H1 (cell line): Measurements from ENCODE around the gene RBM41. TPM values are rescaled to one million over a fixed set of nuclear protein-coding genes. Genes with fewer than 3 reads are reported as not detected.

Experiments used
- CTCF ChIA-PET: fragments of 300-600 bp; sonication (Branson Sonifier 250); formaldehyde crosslinking; loops from one replicate; lab custom pipeline; 2021; ENCODE audit not compliant: partially characterized antibody; lab: Charles Lee
- POLR2A ChIA-PET: fragments of 300-600 bp; sonication (Branson Sonifier 250); formaldehyde crosslinking; loops from one replicate; lab custom pipeline; 2021; ENCODE audit warnings: inconsistent platforms; ENCODE audit not compliant: partially characterized antibody; lab: Charles Lee
- DNase-seq, 2 experiments: peaks; one replicate each; pipeline versions ENCODE4 v3.0.0 to v3.0.0-alpha.2; 2010 to 2022; ENCODE audit warnings: low spot score in 2 of 2, low read depth in 1 of 2, mixed read lengths in 1 of 2
- FAIRE-seq: peaks from 2 replicates; lab custom pipeline; 2011; peaks lifted over from hg19 to GRCh38; lab: Jason Lieb, UNC
- H2AFZ ChIP-seq: 2 replicates; pipeline ENCODE4 v1.8.1; 2012; ENCODE audit warnings: low read length, inconsistent platforms
- H2AK5ac ChIP-seq: 2 replicates; pipeline ENCODE4 v1.6.1; 2013; ENCODE audit warnings: low read depth, low read length
- H2BK120ac ChIP-seq: replicated peaks from 2 replicates; pipeline ENCODE3; 2013; ENCODE audit warnings: low read depth, low read length, inconsistent platforms
- H2BK12ac ChIP-seq: 2 replicates; pipeline ENCODE4 v1.6.1; 2013; ENCODE audit warnings: low read depth, low read length
- H2BK15ac ChIP-seq: 2 replicates; pipeline ENCODE4 v1.6.1; 2013; ENCODE audit warnings: low read length
- H2BK20ac ChIP-seq: 2 replicates; pipeline ENCODE4 v1.6.1; 2013; ENCODE audit warnings: low read length
- H2BK5ac ChIP-seq: 2 replicates; pipeline ENCODE4 v1.6.1; 2013; ENCODE audit warnings: low read depth, low read length
- H3K14ac ChIP-seq: 2 replicates; pipeline ENCODE4 v1.6.1; 2013; ENCODE audit warnings: inconsistent platforms; ENCODE audit not compliant: insufficient read length
- H3K18ac ChIP-seq: 2 replicates; pipeline ENCODE4 v1.6.1; 2013; ENCODE audit warnings: low read length; ENCODE audit errors: extremely low read depth
- H3K23ac ChIP-seq: 2 replicates; pipeline ENCODE4 v1.6.1; 2013; ENCODE audit warnings: inconsistent platforms; ENCODE audit not compliant: insufficient read length
- H3K23me2 ChIP-seq: 2 replicates; pipeline ENCODE4 v1.6.1; 2013; ENCODE audit warnings: low read depth, low read length
- H3K27ac ChIP-seq: 2 replicates; pipeline ENCODE4 v1.6.1; 2011; ENCODE audit warnings: low read depth, low read length, inconsistent platforms
- H3K27me3 ChIP-seq, 4 experiments: replicated peaks in 1 of 4; 1 replicate in 1 of 4; 2 replicates in 3 of 4; pipeline versions ENCODE4 v1.6.1 to v1.8.1; 2011 to 2013; ENCODE audit warnings: low read length in 3 of 4, mild to moderate bottlenecking in 3 of 4, inconsistent platforms in 2 of 4, mixed read lengths in 2 of 4, moderate library complexity in 1 of 4; ENCODE audit not compliant: control insufficient read depth in 3 of 4, insufficient read depth in 3 of 4; ENCODE audit errors: extremely low read depth in 1 of 4
- H3K36me3 ChIP-seq, 4 experiments: 2 replicates each; pipeline versions ENCODE4 v1.6.1 to v1.8.1; 2011 to 2013; ENCODE audit warnings: mild to moderate bottlenecking in 4 of 4, low read length in 3 of 4, moderate library complexity in 2 of 4, control low read depth in 1 of 4, inconsistent platforms in 1 of 4; ENCODE audit not compliant: insufficient read depth in 4 of 4, control insufficient read depth in 2 of 4
- H3K4ac ChIP-seq: replicated peaks from 2 replicates; pipeline ENCODE3; 2013; ENCODE audit warnings: low read length, low read depth, mixed read lengths, inconsistent platforms; ENCODE audit not compliant: insufficient read length
- H3K4me1 ChIP-seq, 4 experiments: replicated peaks in 1 of 4; 1 replicate in 1 of 4; 2 replicates in 3 of 4; pipeline versions ENCODE4 v1.6.1 to v1.8.1; 2011 to 2013; ENCODE audit warnings: low read length in 3 of 4, inconsistent platforms in 2 of 4, mixed read lengths in 1 of 4; ENCODE audit not compliant: insufficient read depth in 4 of 4, control insufficient read depth in 3 of 4
- H3K4me2 ChIP-seq, 2 experiments: 2 replicates each; pipeline versions ENCODE4 v1.6.1 to v1.8.1; 2011 to 2013; ENCODE audit warnings: low read depth in 2 of 2, low read length in 2 of 2, control low read depth in 1 of 2, inconsistent platforms in 1 of 2, mild to moderate bottlenecking in 1 of 2; ENCODE audit not compliant: insufficient read depth in 1 of 2
- H3K4me3 ChIP-seq, 4 experiments: fragments of 200-600, 300-600 bp in 1 of 4; sonication (generic), shearing (Covaris generic), sonication (Bioruptor Twin) in 1 of 4; 2 replicates each; pipeline versions ENCODE4 v1.5.1 to v1.8.1; 2011 to 2016; ENCODE audit warnings: low read length in 4 of 4, low read depth in 3 of 4, control low read depth in 2 of 4, inconsistent platforms in 2 of 4, mild to moderate bottlenecking in 2 of 4, mixed read lengths in 1 of 4, moderate library complexity in 1 of 4; ENCODE audit not compliant: insufficient read depth in 2 of 4; ENCODE audit errors: extremely low read depth in 1 of 4
- H3K56ac ChIP-seq: replicated peaks from 2 replicates; pipeline ENCODE3; 2013; ENCODE audit warnings: low read depth, mild to moderate bottlenecking, mixed read lengths, low read length, inconsistent platforms; ENCODE audit not compliant: insufficient read length
- H3K79me1 ChIP-seq: 2 replicates; pipeline ENCODE4 v1.6.1; 2013; ENCODE audit warnings: low read depth, low read length, control low read depth
- H3K79me2 ChIP-seq, 2 experiments: 2 replicates each; pipeline versions ENCODE4 v1.6.1 to v1.8.1; 2012 to 2013; ENCODE audit warnings: low read length in 2 of 2, mild to moderate bottlenecking in 2 of 2, inconsistent platforms in 1 of 2; ENCODE audit not compliant: insufficient read depth in 2 of 2, control insufficient read depth in 1 of 2
- H3K9ac ChIP-seq, 4 experiments: replicated peaks in 1 of 4; 1 replicate in 1 of 4; 2 replicates in 3 of 4; pipeline versions ENCODE4 v1.6.1 to v1.8.1; 2011 to 2013; ENCODE audit warnings: low read depth in 3 of 4, low read length in 3 of 4, control low read depth in 2 of 4, mild to moderate bottlenecking in 2 of 4, moderate library complexity in 2 of 4, inconsistent platforms in 1 of 4; ENCODE audit errors: extremely low read depth in 1 of 4
- H3K9me3 ChIP-seq, 2 experiments: 2 replicates each; pipeline versions ENCODE4 v1.6.1 to v1.8.1; 2012 to 2013; ENCODE audit warnings: mild to moderate bottlenecking in 2 of 2, moderate library complexity in 2 of 2, control low read depth in 1 of 2, inconsistent platforms in 1 of 2, low read depth in 1 of 2, low read length in 1 of 2, mixed read lengths in 1 of 2; ENCODE audit not compliant: insufficient read depth in 2 of 2
- H4K20me1 ChIP-seq, 2 experiments: replicated peaks in 1 of 2; 2 replicates each; pipeline versions ENCODE3 to v1.8.1; 2011 to 2013; ENCODE audit warnings: inconsistent platforms in 2 of 2, low read length in 2 of 2, mild to moderate bottlenecking in 1 of 2; ENCODE audit not compliant: insufficient read depth in 2 of 2, control insufficient read depth in 1 of 2
- H4K5ac ChIP-seq: 2 replicates; pipeline ENCODE4 v1.6.1; 2013; ENCODE audit warnings: low read length, low read depth, mixed read lengths, inconsistent platforms; ENCODE audit not compliant: insufficient read length
- H4K8ac ChIP-seq: 2 replicates; pipeline ENCODE4 v1.8.0; 2013; ENCODE audit warnings: mild to moderate bottlenecking, moderate library complexity, low read length, inconsistent platforms; ENCODE audit not compliant: insufficient read depth; ENCODE audit errors: extremely low read depth
- H4K91ac ChIP-seq: replicated peaks from 2 replicates; pipeline ENCODE3; 2013; ENCODE audit warnings: low read length, mixed read lengths, inconsistent platforms; ENCODE audit not compliant: insufficient read length
- ATF3 ChIP-seq: IDR thresholded peaks from 2 replicates; pipeline ENCODE4 v1.6.1; 2011; ENCODE audit warnings: low read depth, mild to moderate bottlenecking, low read length; ENCODE audit not compliant: insufficient read depth
- BACH1 ChIP-seq: IDR thresholded peaks from 2 replicates; pipeline ENCODE4 v1.6.1; 2012; ENCODE audit warnings: low read length, improper control_type of control experiment
- HDAC2 ChIP-seq, 2 experiments: fragments of 300-600 bp in 1 of 2; sonication (generic) in 1 of 2; IDR thresholded peaks; 2 replicates each; pipeline ENCODE4 v1.6.1; 2011 to 2012; ENCODE audit warnings: low read depth in 2 of 2, low read length in 2 of 2, mild to moderate bottlenecking in 2 of 2, moderate library complexity in 2 of 2, borderline replicate concordance in 1 of 2, inconsistent platforms in 1 of 2
- HDAC6 ChIP-seq: IDR thresholded peaks from one replicate; pipeline ENCODE4 v1.7.1; 2012; ENCODE audit warnings: low read depth, mild to moderate bottlenecking, inconsistent platforms, low read length, moderate library complexity
- JUND ChIP-seq: IDR thresholded peaks from 2 replicates; pipeline ENCODE4 v1.6.1; 2011; ENCODE audit warnings: mild to moderate bottlenecking, improper control_type of control experiment, low read length
- KDM4A ChIP-seq: IDR thresholded peaks from one replicate; pipeline ENCODE4 v1.7.1; 2012; ENCODE audit warnings: low read depth, mild to moderate bottlenecking, moderate library complexity, low read length, inconsistent platforms; ENCODE audit not compliant: severe bottlenecking
- PHF8 ChIP-seq: fragments of 200-600 bp; sonication (generic); conservative IDR thresholded peaks from 2 replicates; pipeline ENCODE4 v1.7.1; 2012; ENCODE audit warnings: low read depth, mild to moderate bottlenecking, inconsistent platforms, low read length, moderate library complexity
- POU5F1 ChIP-seq: IDR thresholded peaks from 2 replicates; pipeline ENCODE4 v1.6.1; 2011; ENCODE audit warnings: low read depth, mild to moderate bottlenecking, low read length, moderate library complexity
- RBBP5 ChIP-seq: IDR thresholded peaks from 2 replicates; pipeline ENCODE4 v1.7.1; 2012; ENCODE audit warnings: low read depth, mild to moderate bottlenecking, inconsistent platforms, low read length, moderate library complexity, borderline replicate concordance
- SP4 ChIP-seq: IDR thresholded peaks from 2 replicates; pipeline ENCODE4 v1.6.1; 2012; ENCODE audit warnings: low read length, inconsistent platforms
- SRF ChIP-seq: IDR thresholded peaks from 2 replicates; pipeline ENCODE4 v1.6.1; 2011; ENCODE audit warnings: mild to moderate bottlenecking, low read depth, low read length, moderate library complexity
- WGBS, 2 experiments: shearing (Covaris generic) in 1 of 2; methylation state at CpG; one replicate each; pipeline versions ENCODE4 v1.1.6 to v1.1.7; 2013 to 2015; ENCODE audit warnings: low lambda C conversion rate in 2 of 2, mixed read lengths in 2 of 2, inconsistent platforms in 1 of 2, low coverage in 1 of 2, missing lambda C conversion rate in 1 of 2; ENCODE audit not compliant: insufficient replicate concordance in 2 of 2, insufficient coverage in 1 of 2, insufficient read length in 1 of 2; ENCODE audit errors: extremely low coverage in 1 of 2, missing lambda C conversion rate in 1 of 2; 5-methylcytosine and 5-hydroxymethylcytosine counted together
- polyA plus RNA-seq, 7 experiments: library from polyadenylated mRNA; depleted of rRNA in 3 of 7; stranded (reverse) in 5 of 7; unstranded in 2 of 7; fragments of >200 nt in 5 of 7; fragments of 200-250 nt in 2 of 7; gene quantifications; 1 replicate in 5 of 7; 2 replicates in 1 of 7; 4 replicates in 1 of 7; pipeline versions ENCODE4 v1.2.1 to v1.2.3, GENCODE V29; 2011 to 2013; ENCODE audit warnings: missing spikeins in 2 of 7, mixed read lengths in 2 of 7
- total RNA-seq: library from RNA; stranded (reverse); fragmentation: NEBNext Ultra II Directional; extraction: Animal tissue kit (Norgen Biotek cat#: 25700); gene quantifications from 2 replicates; pipeline ENCODE4 v1.2.1, GENCODE V29; 2021
- TF ChIP-seq, protein P1 (sequence below): IDR thresholded peaks from 2 replicates; pipeline ENCODE4 v1.6.1; 2012; ENCODE audit warnings: inconsistent platforms

Gene RBM41
- total and polyA plus RNA-seq, 2 of the 8 experiments (the other 6 are each of a cell fraction or from before 2014, with no cell fraction given) = 2.6 to 26.4 TPM

DNA sequence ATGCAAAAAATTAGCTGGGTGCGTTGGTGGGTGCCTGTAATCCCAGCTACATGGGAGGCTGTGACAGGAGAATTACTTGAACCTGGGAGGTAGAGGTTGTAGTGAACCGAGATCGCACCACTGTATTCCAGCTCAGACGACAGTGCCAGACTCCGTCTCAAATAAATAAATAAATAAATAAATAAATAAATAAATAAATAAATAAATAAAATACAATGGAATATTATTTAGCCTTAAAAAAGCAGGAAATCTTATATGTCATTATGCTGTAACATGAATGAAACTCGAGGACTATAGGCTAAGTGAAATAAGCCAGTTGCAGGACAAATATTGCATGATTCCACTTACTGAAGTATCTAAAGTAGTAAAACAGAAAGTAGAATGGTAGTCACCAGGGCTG lies 42.5 kb downstream of the RBM41 start:
- H4K20me1 ChIP-seq = no peaks in the 10 kb centered on the region
- no peak overlapping the region for H2BK5ac ChIP-seq
- no peaks in the 10 kb centered on the region for H3K4me1 ChIP-seq
- H4K8ac ChIP-seq = no peak overlapping the region
- H2BK12ac ChIP-seq = no peak overlapping the region
- H3K36me3 ChIP-seq = peaks cover 0 to 2% (median 0%) of the 10 kb centered on the region in 4 experiments; a peak in 1 of 8 replicates
- H3K14ac ChIP-seq = no peak overlapping the region
- no peak overlapping the region for H2BK15ac ChIP-seq
- H3K9me3 ChIP-seq = no peaks in the 10 kb centered on the region
- ChIA-PET CTCF (no interaction called here), POLR2A (no interaction called here)
- H3K79me1 ChIP-seq = no peaks in the 10 kb centered on the region
- no peak overlapping the region for H3K18ac ChIP-seq
- H3K23me2 ChIP-seq = no peaks in the 10 kb centered on the region
- no peak overlapping the region for H4K91ac ChIP-seq
- H2BK120ac ChIP-seq = no peak overlapping the region
- H3K79me2 ChIP-seq = no peaks in the 10 kb centered on the region
- H3K23ac ChIP-seq = no peak overlapping the region
- no peak overlapping the region for H3K56ac ChIP-seq
- no peak overlapping the region for H4K5ac ChIP-seq
- no peak overlapping the region for H3K9ac ChIP-seq
- H3K4me2 ChIP-seq = no peak overlapping the region
- no peak overlapping the region for H2AK5ac ChIP-seq
- H3K4ac ChIP-seq = no peak overlapping the region
- TF ChIP-seq SRF (no peak), RBBP5 (no peak), SP4 (no peak), JUND (no peak), HDAC6 (no peak), BACH1 (no peak), HDAC2 (IDR thresholded peaks at IDR 0.05; ENCODE audit: borderline replicate concordance in 1 of 2, low read depth in 2 of 2, low read length in 2 of 2) (no peak), POU5F1 (no peak), ATF3 (no peak), KDM4A (no peak), PHF8 (no peak)
- TF ChIP-seq, protein P1, sequence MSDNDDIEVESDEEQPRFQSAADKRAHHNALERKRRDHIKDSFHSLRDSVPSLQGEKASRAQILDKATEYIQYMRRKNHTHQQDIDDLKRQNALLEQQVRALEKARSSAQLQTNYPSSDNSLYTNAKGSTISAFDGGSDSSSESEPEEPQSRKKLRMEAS = no peak
- no peak overlapping the region for H2BK20ac ChIP-seq
- FAIRE-seq = no peak
- no peak overlapping the region for H3K4me3 ChIP-seq
- no peak for DNase-seq
- H3K27ac ChIP-seq = no peak overlapping the region
- H3K27me3 ChIP-seq = no peaks in the 10 kb centered on the region
- WGBS, 2 experiments = 91% methylated on average over 4 of the region's 6 CpGs; no CpG with 5 or more reads in 1 of the 2 experiments
- no peak overlapping the region for H2AFZ ChIP-seq
